Posterior vena cava (tissue), 2 donors: ENCODE measurements around the gene CERT1. TPM values are rescaled to one million over a fixed set of nuclear protein-coding genes. Genes with fewer than 3 reads are reported as not detected.
"Not testable (repeated sequence)": the region's sequence is repeated elsewhere in the genome, so short reads cannot be mapped to it uniquely, and the experiment has no call there.

Experiments used
- DNase-seq: peaks from one replicate; pipeline ENCODE4 v3.0.0-alpha.2; 2020; ENCODE audit warnings: low spot score
- intact Hi-C, 2 donors: fragments of 100-400 bp; cut with DNase I; formaldehyde crosslinking; loops; one replicate each; pipeline versions ENCODE4 v1.14.1 to v1.14.2; 2022 to 2023
- total RNA-seq, 2 donors: library from RNA; stranded (reverse); fragmentation: NEBNext Ultra II Directional; extraction: Animal tissue kit (Norgen Biotek cat#: 25700); gene quantifications; one replicate each; pipeline ENCODE4 v1.2.1, GENCODE V29; 2021
- donor health status: DM: yes; HTN: yes; CAD: no.
- donor health status: DM: yes; HTN: yes; CAD: no.

The CERT1 gene
- total RNA-seq, 2 donors from 2014 or later: 31.0 to 38.6 TPM

DNA sequence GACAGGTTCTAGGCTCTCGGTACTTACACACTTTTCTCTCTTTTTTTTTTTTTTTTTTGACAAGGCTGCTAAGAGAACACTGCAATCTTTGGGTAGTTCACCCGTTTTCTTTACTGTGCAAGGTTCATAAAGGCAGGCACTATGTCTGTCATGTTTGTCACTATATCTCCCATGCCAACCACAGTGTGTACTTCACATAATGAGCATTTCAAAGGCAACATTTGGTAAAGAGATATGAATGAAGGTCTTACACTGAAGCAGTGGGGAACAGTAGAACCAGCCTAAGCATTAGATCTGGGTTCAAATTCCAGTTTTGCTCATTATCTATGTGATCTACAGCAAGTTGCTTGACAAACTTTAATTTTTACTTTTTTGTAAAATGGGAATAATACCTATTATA is 175.9 kb downstream of the CERT1 start:
- intact Hi-C loops: no loop called here
- DNase-seq: no peak

DNA sequence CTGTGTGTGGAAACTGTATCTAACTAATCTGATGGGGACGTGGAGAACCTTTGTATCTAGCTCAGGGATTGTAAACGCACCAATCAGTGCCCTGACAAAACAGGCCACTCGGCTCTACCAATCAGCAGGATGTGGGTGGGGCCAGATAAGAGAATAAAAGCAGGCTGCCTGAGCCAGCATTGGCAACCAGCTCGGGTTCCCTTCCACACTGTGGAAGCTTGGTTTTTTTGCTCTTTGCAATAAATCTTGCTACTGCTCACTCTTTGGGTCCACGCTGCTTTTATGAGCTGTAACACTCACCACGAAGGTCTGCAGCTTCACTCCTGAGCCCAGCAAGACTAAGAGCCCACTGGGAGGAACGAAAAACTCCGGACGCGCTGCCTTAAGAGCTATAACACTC is 177.0 kb downstream of the CERT1 start:
- intact Hi-C loops, DNase-seq: not testable (repeated sequence)

DNA sequence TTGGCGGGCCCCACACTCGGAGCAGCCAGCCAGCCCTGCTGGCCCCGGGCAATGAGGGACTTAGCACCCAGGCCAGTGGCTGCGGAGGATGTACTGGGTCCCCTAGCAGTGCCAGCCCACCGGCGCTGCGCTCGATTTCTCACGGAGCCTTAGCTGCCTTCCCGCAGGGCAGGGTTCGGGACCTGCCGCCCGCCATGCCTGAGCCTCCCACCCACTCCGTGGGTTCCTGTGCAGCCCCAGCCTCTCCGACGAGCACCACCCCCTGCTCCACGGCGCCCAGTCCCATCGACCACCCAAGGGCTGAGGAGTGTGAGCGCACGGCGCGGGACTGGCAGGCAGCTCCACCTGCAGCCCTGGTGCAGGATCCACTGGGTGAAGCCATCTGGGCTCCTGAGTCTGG is 177.7 kb downstream of the CERT1 start:
- intact Hi-C loops, DNase-seq: not testable (repeated sequence)

DNA sequence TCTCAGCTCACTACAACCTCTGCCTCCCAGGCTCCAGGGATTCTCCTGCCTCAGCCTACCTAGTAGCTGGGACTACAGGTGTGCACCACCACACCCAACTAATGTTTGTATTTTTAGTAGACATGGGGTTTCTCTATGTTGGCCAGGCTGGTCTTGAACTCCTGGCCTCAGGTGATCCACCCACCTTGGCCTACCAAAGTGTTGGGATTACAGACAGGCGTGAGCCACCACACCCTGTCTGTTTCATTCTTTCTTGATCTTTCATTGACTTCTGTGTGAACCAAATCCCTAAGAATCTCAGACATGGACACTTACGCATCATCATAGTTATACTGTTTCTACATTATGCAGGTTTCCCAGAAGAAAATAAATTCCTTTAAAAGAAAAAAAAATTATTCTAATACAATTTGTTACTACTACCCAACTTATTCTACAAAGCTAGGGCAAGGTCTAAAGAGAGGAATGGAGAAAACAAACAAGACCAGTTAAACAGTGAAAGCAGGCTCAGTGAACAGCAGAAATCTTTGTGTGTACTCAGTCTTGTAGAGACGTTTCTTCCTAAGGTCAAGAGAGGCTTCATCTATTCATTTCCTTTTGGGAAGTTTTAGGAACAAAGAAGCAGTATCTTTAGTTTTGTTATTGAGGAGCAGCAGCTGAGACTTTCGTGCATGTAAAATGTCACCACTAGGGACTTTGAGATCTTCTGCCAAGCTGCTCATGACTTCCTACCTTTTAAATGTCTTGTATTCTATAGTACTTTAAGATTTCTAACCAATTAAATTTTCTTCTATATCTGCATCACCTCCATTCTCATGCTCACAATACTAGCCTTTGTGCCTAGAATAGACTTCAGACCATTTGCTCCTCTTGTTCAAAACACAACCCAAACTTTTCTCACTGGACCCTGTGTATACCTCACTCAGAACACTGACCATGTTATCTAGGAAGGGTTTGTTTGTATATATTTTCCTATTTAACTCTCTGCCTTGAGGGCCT is 180.0 kb downstream of the CERT1 start:
- DNase-seq: no peak
- intact Hi-C loops: no loop called here

DNA sequence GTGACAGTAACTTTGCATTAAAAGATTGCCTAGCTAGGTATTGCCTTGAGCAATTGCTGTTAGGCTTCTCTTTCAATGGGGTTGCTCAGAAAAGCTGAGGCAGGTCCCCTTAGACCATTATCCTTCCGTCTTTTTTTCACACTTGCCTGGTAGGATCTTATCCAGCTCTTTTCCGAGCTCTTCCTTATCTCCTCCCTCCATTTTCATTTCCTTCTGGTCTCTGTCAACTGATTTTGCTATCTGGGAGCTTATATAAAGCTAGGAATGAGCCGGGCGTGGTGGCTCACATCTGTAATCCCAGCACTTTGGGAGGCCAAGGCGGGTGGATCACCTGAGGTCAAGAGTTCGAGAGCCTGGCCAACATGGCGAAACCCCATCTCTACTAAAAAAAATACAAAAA is 181.0 kb downstream of the CERT1 start:
- no peak for DNase-seq
- intact Hi-C loops: no loop called here

Other genes starting within 250 kb of the CERT1 start
- 10 to 100 TPM; 15.1 to 22.9 TPM for gene HMGCR, start 174.4 kb downstream of the CERT1 start, total RNA-seq
- gene POLK, start 262 bp upstream of the CERT1 start, total RNA-seq: 10 to 100 TPM; 41.5 to 43.0 TPM
- gene ANKDD1B, start 99.8 kb upstream of the CERT1 start, total RNA-seq: under 1 TPM in 1 of 2 donors, not detected in 1; 0.93 TPM
- gene POC5, start 205.8 kb upstream of the CERT1 start, total RNA-seq: 1 to 10 TPM; 8.8 to 9.1 TPM